Thymus (tissue), 11 donors: ENCODE data around the gene ATG7. TPM values are rescaled to one million over a fixed set of nuclear protein-coding genes. Genes with fewer than 3 reads are reported as not detected.
A peak's percentile ranks its signal among the peaks of the same experiment; 100 is the strongest.
"Not testable (repeated sequence)": the region's sequence is repeated elsewhere in the genome, so short reads cannot be mapped to it uniquely, and the experiment has no call there.

Source experiments
- DNase-seq, 9 donors: peaks; one replicate each; pipeline ENCODE4 v3.0.0-alpha.2; 2013; ENCODE audit warnings: low spot score in 9 of 9, low read depth in 6 of 9, missing footprints in 1 of 9
- H3K27ac ChIP-seq, 2 donors: one replicate each; pipeline ENCODE4 v1.5.1; 2013; ENCODE audit warnings: control low read depth in 1 of 2, low read depth in 1 of 2, low read length in 1 of 2, mild to moderate bottlenecking in 1 of 2, moderate library complexity in 1 of 2
- H3K27me3 ChIP-seq, 2 donors: one replicate each; pipeline ENCODE4 v1.5.1; 2013; ENCODE audit warnings: low read length in 1 of 2; ENCODE audit not compliant: control insufficient read depth in 2 of 2, insufficient read depth in 1 of 2
- H3K36me3 ChIP-seq, 2 donors: one replicate each; pipeline ENCODE4 v1.5.1; 2013; ENCODE audit warnings: low read length in 1 of 2, mild to moderate bottlenecking in 1 of 2, moderate library complexity in 1 of 2; ENCODE audit not compliant: control insufficient read depth in 2 of 2, insufficient read depth in 2 of 2
- H3K4me1 ChIP-seq, 2 donors: one replicate each; pipeline ENCODE4 v1.5.1; 2013; ENCODE audit warnings: low read length in 2 of 2; ENCODE audit not compliant: control insufficient read depth in 2 of 2, insufficient read depth in 2 of 2
- H3K4me3 ChIP-seq, 2 donors: one replicate each; pipeline ENCODE4 v1.5.1; 2013; ENCODE audit warnings: low read length in 2 of 2, control low read depth in 1 of 2, mild to moderate bottlenecking in 1 of 2
- H3K9me3 ChIP-seq, 2 donors: one replicate each; pipeline ENCODE4 v1.5.1; 2013; ENCODE audit warnings: low read length in 1 of 2, mild to moderate bottlenecking in 1 of 2; ENCODE audit not compliant: control insufficient read depth in 2 of 2, insufficient read depth in 1 of 2
- WGBS: extraction: QIAGEN DNeasy Blood & Tissue Kit; methylation state at CpG from one replicate; pipeline ENCODE4 v1.1.7; 2013; 5-methylcytosine and 5-hydroxymethylcytosine counted together
- polyA plus RNA-seq: library from polyadenylated mRNA; stranded (reverse); fragments of 200-250 nt; gene quantifications from one replicate; pipeline ENCODE4 v1.2.3, GENCODE V29; 2013
- total RNA-seq: library from RNA; stranded (reverse); fragments of 120-200 nt; gene quantifications from one replicate; pipeline ENCODE4 v1.2.4, GENCODE V29; 2013
- donor health status: healthy.

ATG7 gene
- total and polyA plus RNA-seq, 2 donors: 9.0 to 21.7 TPM

GRCh38 chr3:11247362-11247761, 24.8 kb upstream of the ATG7 start:
- Histone ChIP-seq H3K27ac (no peak overlapping the region), H3K4me1 (no peaks in the 10 kb centered on the region), H3K27me3 (no peaks in the 10 kb centered on the region), H3K36me3 (no peaks in the 10 kb centered on the region), H3K4me3 (no peak overlapping the region), H3K9me3 (no peaks in the 10 kb centered on the region)
- 58% methylated on average over 8 of the region's 8 CpGs for WGBS
- DNase-seq: no peak

- no peak for DNase-seq
- Histone ChIP-seq H3K4me1 (no peaks in the 10 kb centered on the region), H3K27ac (no peak overlapping the region), H3K9me3 (no peaks in the 10 kb centered on the region), H3K4me3 (no peak overlapping the region), H3K36me3 (no peaks in the 10 kb centered on the region), H3K27me3 (no peaks in the 10 kb centered on the region)
- WGBS: 98% methylated on average over 6 of the region's 6 CpGs
These were observed 23.6 kb upstream of the ATG7 start for GRCh38 chr3:11248596-11248995.

GRCh38 chr3:11250902-11251806, 21.0 kb upstream of the ATG7 start:
- no peaks in the 10 kb centered on the region for H3K36me3 ChIP-seq
- 80% methylated on average over 10 of the region's 10 CpGs for WGBS
- no peak for DNase-seq
- no peaks in the 10 kb centered on the region for H3K4me1 ChIP-seq
- peaks cover 0 to 2% of the 10 kb centered on the region in 2 donors for H3K27me3 ChIP-seq
- no peaks in the 10 kb centered on the region for H3K9me3 ChIP-seq
- H3K4me3 ChIP-seq: no peak overlapping the region
- H3K27ac ChIP-seq: no peak overlapping the region

- no peak for DNase-seq
These were observed 20.4 kb upstream of the ATG7 start for GRCh38 chr3:11251807-11252176.

GRCh38 chr3:11254876-11255275, 17.3 kb upstream of the ATG7 start:
- WGBS: 95% methylated on average over 6 of the region's 6 CpGs
- H3K27ac ChIP-seq: no peak overlapping the region
- DNase-seq: no peak
- H3K36me3 ChIP-seq: no peaks in the 10 kb centered on the region
- H3K4me3 ChIP-seq: no peak overlapping the region
- peaks cover 0 to 2% of the 10 kb centered on the region in 2 donors for H3K27me3 ChIP-seq
- H3K4me1 ChIP-seq: no peaks in the 10 kb centered on the region
- H3K9me3 ChIP-seq: no peaks in the 10 kb centered on the region

More at GRCh38 chr3:11251807-11252176, 20.4 kb upstream of the ATG7 start:
- H3K27me3 ChIP-seq: peaks cover 0 to 2% of the 10 kb centered on the region in 2 donors
- no peak overlapping the region for H3K27ac ChIP-seq
- WGBS: 95% methylated on average over 6 of the region's 6 CpGs
- no peaks in the 10 kb centered on the region for H3K9me3 ChIP-seq
- H3K4me3 ChIP-seq: no peak overlapping the region
- no peaks in the 10 kb centered on the region for H3K36me3 ChIP-seq
- no peaks in the 10 kb centered on the region for H3K4me1 ChIP-seq

- 94% methylated on average over 5 of the region's 5 CpGs for WGBS
- H3K4me1 ChIP-seq, H3K9me3 ChIP-seq, H3K36me3 ChIP-seq, H3K27me3 ChIP-seq, H3K4me3 ChIP-seq, H3K27ac ChIP-seq, DNase-seq: not testable (repeated sequence)
These were observed 16.7 kb upstream of the ATG7 start for GRCh38 chr3:11255537-11255936.

GRCh38 chr3:11258958-11259357, 13.2 kb upstream of the ATG7 start:
- no peak for DNase-seq
- H3K27me3 ChIP-seq: peaks cover 0 to 6% of the 10 kb centered on the region in 2 donors
- no peak overlapping the region for H3K27ac ChIP-seq
- no peaks in the 10 kb centered on the region for H3K36me3 ChIP-seq
- no peak overlapping the region for H3K4me3 ChIP-seq
- WGBS: 98% methylated on average over 11 of the region's 11 CpGs
- H3K4me1 ChIP-seq: no peaks in the 10 kb centered on the region
- no peaks in the 10 kb centered on the region for H3K9me3 ChIP-seq

GRCh38 chr3:11260460-11260859, 11.7 kb upstream of the ATG7 start:
- Histone ChIP-seq H3K4me3 (no peak overlapping the region), H3K27ac (no peak overlapping the region), H3K27me3 (peaks cover 0 to 6% of the 10 kb centered on the region in 2 donors), H3K4me1 (no peaks in the 10 kb centered on the region), H3K36me3 (no peaks in the 10 kb centered on the region), H3K9me3 (no peaks in the 10 kb centered on the region)
- DNase-seq: peak in 1 of 9 donors; percentile 19
- WGBS: 91% methylated on average over 3 of the region's 3 CpGs

GRCh38 chr3:11269007-11269406, 3.2 kb upstream of the ATG7 start:
- H3K9me3 ChIP-seq: peaks cover 0 to 4% of the 10 kb centered on the region in 2 donors
- no peaks in the 10 kb centered on the region for H3K27me3 ChIP-seq
- H3K27ac ChIP-seq: no peak overlapping the region
- H3K4me1 ChIP-seq: peaks cover 7 to 14% of the 10 kb centered on the region in 2 donors
- no peak for DNase-seq
- H3K4me3 ChIP-seq: no peak overlapping the region
- H3K36me3 ChIP-seq: no peaks in the 10 kb centered on the region
- WGBS: 95% methylated on average over 9 of the region's 9 CpGs
